Measurements from ENCODE around the gene NARF. TPM values are rescaled to one million over a fixed set of nuclear protein-coding genes. Genes with fewer than 3 reads are reported as not detected.
A peak's percentile ranks its signal among the peaks of the same experiment; 100 is the strongest.

Gene NARF
- total RNA-seq, 2 experiments from 2014 or later, result 114 TPM

- no peak for DNase-seq
- Mint-ChIP-seq H3K4me1 (peaks cover 12% of the 10 kb centered on the region), H3K36me3 (no peaks in the 10 kb centered on the region), H3K27me3 (no peaks in the 10 kb centered on the region), H3K4me3 (no peak overlapping the region), H3K27ac (no peak overlapping the region), H3K9me3 (ENCODE audit: low read depth) (no peaks in the 10 kb centered on the region)
- no peak for ATAC-seq
- CTCF ChIA-PET, result interaction anchor here (1.1 to 1.9 kb wide), 2 partner anchors 12 to 19 kb away, joined by 4 to 5 read pairs; partner anchors contain the start of gene HEXD
Observed at GRCh38 chr17:82436601-82437324, 21.8 kb upstream of the NARF start.

GRCh38 chr17:82437325-82437668 lies 21.2 kb upstream of the NARF start:
- H3K27me3 Mint-ChIP-seq, result no peaks in the 10 kb centered on the region
- DNase-seq (no peak), ATAC-seq (no peak)
- no peak overlapping the region for H3K27ac Mint-ChIP-seq
- no peak overlapping the region for H3K4me3 Mint-ChIP-seq
- H3K9me3 Mint-ChIP-seq (ENCODE audit: low read depth), result no peaks in the 10 kb centered on the region
- H3K36me3 Mint-ChIP-seq, result peaks cover under 1% of the 10 kb centered on the region
- CTCF ChIA-PET, result interaction anchor here (1.7 kb wide), 1 partner anchor 13 kb away, joined by 7 read pairs; no protein-coding TSS in a partner anchor
- H3K4me1 Mint-ChIP-seq, result peaks cover 12% of the 10 kb centered on the region

- Mint-ChIP-seq H3K4me1 (peaks cover 14% of the 10 kb centered on the region), H3K4me3 (no peak overlapping the region), H3K36me3 (peaks cover 10% of the 10 kb centered on the region), H3K9me3 (ENCODE audit: low read depth) (no peaks in the 10 kb centered on the region), H3K27me3 (no peaks in the 10 kb centered on the region), H3K27ac (no peak overlapping the region)
- ATAC-seq, result no peak
- CTCF ChIA-PET, result interaction anchor here (0.8 to 1.7 kb wide), 3 partner anchors 11 to 14 kb away, joined by 3 to 7 read pairs (median 4); no protein-coding TSS in a partner anchor
- no peak for DNase-seq
Observed at GRCh38 chr17:82438401-82439193, 19.9 kb upstream of the NARF start.

- peaks cover 10% of the 10 kb centered on the region for H3K4me1 Mint-ChIP-seq
- CTCF ChIA-PET, result interaction anchor here (1.4 to 1.7 kb wide), 2 partner anchors 12 to 15 kb away, joined by 3 to 7 read pairs; no protein-coding TSS in a partner anchor
- H3K36me3 Mint-ChIP-seq, result peaks cover 12% of the 10 kb centered on the region
- DNase-seq, result no peak
- ATAC-seq, result no peak
- no peaks in the 10 kb centered on the region for H3K9me3 Mint-ChIP-seq (ENCODE audit: low read depth)
- no peak overlapping the region for H3K4me3 Mint-ChIP-seq
- H3K27me3 Mint-ChIP-seq, result no peaks in the 10 kb centered on the region
- H3K27ac Mint-ChIP-seq, result no peak overlapping the region
Observed at GRCh38 chr17:82439194-82439828, 19.2 kb upstream of the NARF start.

- Mint-ChIP-seq H3K9me3 (ENCODE audit: low read depth) (no peaks in the 10 kb centered on the region), H3K4me3 (no peak overlapping the region), H3K27me3 (no peaks in the 10 kb centered on the region), H3K36me3 (peaks cover 12% of the 10 kb centered on the region), H3K27ac (no peak overlapping the region), H3K4me1 (peaks cover 6% of the 10 kb centered on the region)
- CTCF ChIA-PET, result no interaction called here
- DNase-seq (no peak), ATAC-seq (no peak)
Observed at GRCh38 chr17:82439829-82440365, 18.6 kb upstream of the NARF start.

GRCh38 chr17:82440469-82440981 lies 18.0 kb upstream of the NARF start:
- no peak for DNase-seq

GRCh38 chr17:82440991-82441627 lies 17.4 kb upstream of the NARF start:
- CTCF ChIA-PET, result no interaction called here
- peaks cover 5% of the 10 kb centered on the region for H3K4me1 Mint-ChIP-seq

More at GRCh38 chr17:82440469-82440981, 18.0 kb upstream of the NARF start:
- H3K27me3 Mint-ChIP-seq, result no peaks in the 10 kb centered on the region
- peaks cover 1% of the 10 kb centered on the region for H3K4me1 Mint-ChIP-seq
- H3K27ac Mint-ChIP-seq, result peak overlapping the region; percentile 24
- H3K4me3 Mint-ChIP-seq, result no peak overlapping the region
- H3K36me3 Mint-ChIP-seq, result peaks cover 12% of the 10 kb centered on the region
- CTCF ChIA-PET, result no interaction called here
- no peaks in the 10 kb centered on the region for H3K9me3 Mint-ChIP-seq (ENCODE audit: low read depth)
- ATAC-seq, result no peak

GRCh38 chr17:82441691-82442487 lies 16.7 kb upstream of the NARF start:
- peaks cover 21% of the 10 kb centered on the region for H3K36me3 Mint-ChIP-seq
- H3K27ac Mint-ChIP-seq, result no peak overlapping the region
- ATAC-seq (no peak), DNase-seq (no peak)
- no peaks in the 10 kb centered on the region for H3K27me3 Mint-ChIP-seq
- CTCF ChIA-PET, result no interaction called here
- H3K9me3 Mint-ChIP-seq (ENCODE audit: low read depth), result no peaks in the 10 kb centered on the region
- peaks cover 13% of the 10 kb centered on the region for H3K4me1 Mint-ChIP-seq
- H3K4me3 Mint-ChIP-seq, result no peak overlapping the region

More at GRCh38 chr17:82440991-82441627, 17.4 kb upstream of the NARF start:
- H3K4me3 Mint-ChIP-seq, result no peak overlapping the region
- H3K36me3 Mint-ChIP-seq, result peaks cover 14% of the 10 kb centered on the region
- H3K27ac Mint-ChIP-seq, result no peak overlapping the region
- H3K9me3 Mint-ChIP-seq (ENCODE audit: low read depth), result no peaks in the 10 kb centered on the region
- no peak for DNase-seq
- no peaks in the 10 kb centered on the region for H3K27me3 Mint-ChIP-seq
- no peak for ATAC-seq

GRCh38 chr17:82442643-82443464 lies 15.7 kb upstream of the NARF start:
- H3K36me3 Mint-ChIP-seq, result peaks cover 28% of the 10 kb centered on the region
- H3K4me3 Mint-ChIP-seq, result no peak overlapping the region
- CTCF ChIA-PET, result interaction anchor here (1.1 kb wide), 1 partner anchor 18 kb away, joined by 3 read pairs; no protein-coding TSS in a partner anchor
- H3K4me1 Mint-ChIP-seq, result peaks cover 20% of the 10 kb centered on the region
- DNase-seq, result no peak
- no peak overlapping the region for H3K27ac Mint-ChIP-seq
- no peaks in the 10 kb centered on the region for H3K27me3 Mint-ChIP-seq
- ATAC-seq, result no peak
- no peaks in the 10 kb centered on the region for H3K9me3 Mint-ChIP-seq (ENCODE audit: low read depth)

GRCh38 chr17:82443465-82444283 lies 14.9 kb upstream of the NARF start:
- DNase-seq, result no peak
- H3K36me3 Mint-ChIP-seq, result peaks cover 29% of the 10 kb centered on the region
- H3K27me3 Mint-ChIP-seq, result no peaks in the 10 kb centered on the region
- peaks cover 22% of the 10 kb centered on the region for H3K4me1 Mint-ChIP-seq
- H3K27ac Mint-ChIP-seq, result no peak overlapping the region
- no peak for ATAC-seq
- no peaks in the 10 kb centered on the region for H3K9me3 Mint-ChIP-seq (ENCODE audit: low read depth)
- CTCF ChIA-PET, result interaction anchor here (1.1 kb wide), 1 partner anchor 19 kb away, joined by 3 read pairs; no protein-coding TSS in a partner anchor
- H3K4me3 Mint-ChIP-seq, result no peak overlapping the region

- H3K9me3 Mint-ChIP-seq (ENCODE audit: low read depth), result no peaks in the 10 kb centered on the region
- H3K27ac Mint-ChIP-seq, result no peak overlapping the region
Observed at GRCh38 chr17:82444284-82444893, 14.2 kb upstream of the NARF start.

More at GRCh38 chr17:82444284-82444893, 14.2 kb upstream of the NARF start:
- H3K4me3 Mint-ChIP-seq, result no peak overlapping the region
- CTCF ChIA-PET, result no interaction called here
- H3K4me1 Mint-ChIP-seq, result peaks cover 26% of the 10 kb centered on the region
- H3K36me3 Mint-ChIP-seq, result peaks cover 35% of the 10 kb centered on the region
- no peaks in the 10 kb centered on the region for H3K27me3 Mint-ChIP-seq
- ATAC-seq (no peak), DNase-seq (no peak)

Data from activated CD8-positive, alpha-beta memory T cell treated with anti-CD3 and anti-CD28 coated beads, Interleukin-2, amount 10 ng/mL, durations not matched to agents 7 days and 5 days (primary cell).